NB4 (cell line): Measurements from ENCODE around the gene CNPY2.
A peak's percentile ranks its signal among the peaks of the same experiment; 100 is the strongest.
"Not testable (repeated sequence)": the region's sequence is repeated elsewhere in the genome, so short reads cannot be mapped to it uniquely, and the experiment has no call there.

Experiments used
- DNase-seq: peaks from one replicate; pipeline ENCODE4 v3.0.0; 2010; ENCODE audit warnings: low read depth
- H3K4me3 ChIP-seq: one replicate; pipeline ENCODE4 v1.5.1; 2011; ENCODE audit warnings: mild to moderate bottlenecking, low read depth, low read length, moderate library complexity
- CTCF ChIP-seq: IDR thresholded peaks from one replicate; pipeline ENCODE4 v1.5.1; 2012; ENCODE audit warnings: low read depth, low read length
- MYC ChIP-seq: IDR thresholded peaks from 2 replicates; pipeline ENCODE4 v1.6.1; 2011; ENCODE audit warnings: low read depth, low read length
- POLR2A ChIP-seq: IDR thresholded peaks from 2 replicates; pipeline ENCODE4 v1.6.1; 2011; ENCODE audit warnings: mild to moderate bottlenecking; ENCODE audit not compliant: insufficient read length; ENCODE audit errors: extremely low read depth
- TF ChIP-seq, protein P1 (sequence below): IDR thresholded peaks from 2 replicates; pipeline ENCODE4 v1.6.1; 2011; ENCODE audit warnings: low read depth, low read length

Gene CNPY2

DNA sequence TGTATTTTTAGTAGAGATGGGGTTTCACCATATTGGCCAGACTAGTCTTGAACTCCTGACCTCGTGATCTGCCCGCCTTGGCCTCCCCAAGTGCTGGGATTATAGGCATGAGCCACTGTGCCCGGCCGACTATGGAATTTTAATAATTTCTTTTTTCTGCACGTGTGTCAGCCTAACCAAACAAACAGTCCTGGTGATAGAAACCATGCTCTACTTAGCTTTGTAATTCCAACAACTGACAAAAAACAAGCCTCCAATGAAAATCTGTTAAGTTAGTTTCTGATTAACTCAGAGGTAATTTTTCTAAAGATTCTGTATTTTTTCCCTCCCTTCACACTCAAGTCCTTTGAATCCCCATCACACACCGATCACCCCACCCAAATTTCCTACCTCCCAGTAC, 33.8 kb downstream of the CNPY2 start:
- no peak overlapping the region for H3K4me3 ChIP-seq
- TF ChIP-seq CTCF = no peak
- TF ChIP-seq MYC = no peak
- DNase-seq = no peak

DNA sequence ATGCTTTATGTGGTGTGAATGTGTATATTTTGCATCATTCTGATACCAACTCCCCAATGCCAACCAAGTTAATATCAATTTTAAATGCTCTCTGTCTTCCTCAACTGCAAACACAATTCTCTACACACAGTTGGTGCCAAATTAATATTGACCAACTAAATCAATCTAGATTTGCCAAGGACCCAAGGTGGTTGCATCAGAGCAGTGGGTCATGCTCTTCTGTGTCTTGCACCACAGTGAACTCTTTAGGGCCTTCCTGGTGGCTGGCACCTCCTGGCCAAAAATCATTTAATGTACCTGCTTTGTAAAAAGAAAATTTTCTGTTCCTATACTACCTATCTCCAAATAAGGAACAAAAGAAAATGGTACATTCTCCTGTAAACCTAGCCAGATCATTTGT, 34.9 kb downstream of the CNPY2 start:
- TF ChIP-seq MYC = no peak
- no peak for TF ChIP-seq CTCF
- no peak for TF ChIP-seq POLR2A
- TF ChIP-seq, protein P1, sequence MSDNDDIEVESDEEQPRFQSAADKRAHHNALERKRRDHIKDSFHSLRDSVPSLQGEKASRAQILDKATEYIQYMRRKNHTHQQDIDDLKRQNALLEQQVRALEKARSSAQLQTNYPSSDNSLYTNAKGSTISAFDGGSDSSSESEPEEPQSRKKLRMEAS = no peak
- DNase-seq = no peak
- no peak overlapping the region for H3K4me3 ChIP-seq

- H3K4me3 ChIP-seq = no peak overlapping the region
- DNase-seq = no peak
- TF ChIP-seq CTCF = no peak
- TF ChIP-seq, protein P1 = no peak
- TF ChIP-seq POLR2A = no peak
- TF ChIP-seq MYC = no peak
These were observed 36.9 kb downstream of the CNPY2 start for GRCh38 chr12:56278905-56279304.

DNA sequence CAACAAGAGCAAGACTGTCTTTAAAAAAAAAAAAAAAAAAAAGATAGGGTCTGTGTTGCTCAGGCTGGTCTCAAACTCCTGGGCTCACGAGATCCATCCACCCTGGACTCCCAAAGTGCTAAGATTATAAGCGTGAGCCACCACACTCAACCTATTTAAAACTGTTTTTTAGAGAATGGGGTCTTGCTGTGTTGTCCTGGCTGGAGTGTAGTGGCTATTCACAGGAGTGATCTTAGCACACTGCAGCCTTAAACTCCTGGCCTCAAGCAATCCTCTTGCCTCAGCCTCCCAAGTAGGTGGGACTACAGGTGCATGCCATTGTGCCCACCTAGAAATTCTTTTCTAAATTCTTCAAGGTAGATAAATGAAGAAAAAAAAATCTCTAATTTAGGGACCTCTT, 41.5 kb downstream of the CNPY2 start:
- H3K4me3 ChIP-seq = no peak overlapping the region
- no peak for TF ChIP-seq POLR2A
- TF ChIP-seq MYC = no peak
- TF ChIP-seq, protein P1 = no peak
- no peak for TF ChIP-seq CTCF
- DNase-seq = no peak

DNA sequence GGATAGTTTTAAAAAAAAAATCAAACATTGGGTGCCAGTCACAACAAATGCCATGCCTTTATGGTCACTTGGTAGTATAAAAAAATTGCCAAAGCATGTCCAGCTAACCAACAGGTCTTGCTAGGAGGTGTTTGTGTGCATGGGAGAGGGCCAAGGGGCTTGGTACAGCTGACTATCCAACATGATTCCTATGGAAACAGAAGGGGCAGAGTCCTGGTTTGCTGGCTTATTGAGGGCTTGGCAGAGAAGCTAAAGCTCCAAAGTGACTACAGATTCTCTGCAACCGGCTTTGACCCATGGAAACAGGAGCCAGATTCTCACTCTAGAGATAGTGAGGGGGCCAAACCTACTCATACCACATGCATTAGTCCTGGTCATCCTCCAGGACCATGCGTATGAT, 43.3 kb downstream of the CNPY2 start:
- DNase-seq, H3K4me3 ChIP-seq: not testable (repeated sequence)

DNA sequence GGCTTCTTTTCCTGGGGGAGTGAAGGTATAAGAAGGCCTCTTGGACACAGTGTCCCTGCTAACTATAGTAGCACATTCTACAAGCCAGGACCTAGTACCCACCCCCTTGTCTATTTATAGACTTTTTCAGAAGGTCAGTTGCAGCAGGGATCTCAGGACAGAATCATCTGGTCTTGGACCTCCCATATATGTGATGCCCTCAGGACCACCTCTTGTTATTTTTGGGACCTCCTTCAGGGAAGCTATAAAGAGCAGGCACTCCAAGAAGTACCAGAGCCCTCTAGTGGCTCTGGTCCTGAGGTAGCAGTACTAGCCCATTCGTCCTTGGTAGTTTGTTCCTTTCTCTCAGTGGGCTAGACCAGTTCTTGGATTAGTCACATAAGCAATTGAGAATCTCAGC, 44.8 kb downstream of the CNPY2 start:
- no peak overlapping the region for H3K4me3 ChIP-seq
- peak; percentile 52 for DNase-seq
- TF ChIP-seq POLR2A (no peak), CTCF (peak; percentile 69)

- TF ChIP-seq MYC = no peak; the same call in 1 of the 2 replicates
- no peak for TF ChIP-seq CTCF
- no peak for TF ChIP-seq POLR2A
- TF ChIP-seq, protein P1 = no peak
- peak; percentile 94 for DNase-seq
- peak overlapping the region; percentile 74 for H3K4me3 ChIP-seq
These were observed 48.2 kb downstream of the CNPY2 start for GRCh38 chr12:56267443-56268071.
